Tibial nerve (tissue), 4 donors: ENCODE measurements around the gene PRR14.

Experiments used
- CTCF ChIP-seq, 5 experiments: fragments of 200-600 bp in 3 of 5; fragments of 450-650 bp in 2 of 5; sonication (generic) in 3 of 5; IDR thresholded peaks; one replicate each; pipeline ENCODE4 v1.5.1; 2016 to 2019; ENCODE audit warnings: antibody characterized with exemption in 5 of 5, mild to moderate bottlenecking in 3 of 5, moderate library complexity in 2 of 5
- EP300 ChIP-seq, 2 donors: sonication (generic); formaldehyde crosslinking; IDR thresholded peaks; one replicate each; pipeline ENCODE4 v1.6.1; 2017; ENCODE audit warnings: antibody characterized with exemption in 2 of 2, mild to moderate bottlenecking in 1 of 2
- POLR2A ChIP-seq, 2 donors: fragments of 450-650 bp; IDR thresholded peaks; one replicate each; pipeline ENCODE4 v1.6.1; 2017; ENCODE audit warnings: antibody characterized with exemption in 2 of 2, mild to moderate bottlenecking in 2 of 2, moderate library complexity in 2 of 2

GRCh38 chr16:30601966-30602365 lies 48.8 kb upstream of the PRR14 start:
- TF ChIP-seq CTCF (IDR thresholded peaks at IDR 0.05) = no peak
- no peak for TF ChIP-seq POLR2A (IDR thresholded peaks at IDR 0.05)
- TF ChIP-seq EP300 (IDR thresholded peaks at IDR 0.05) = no peak
